HCT116 (cell line): ENCODE measurements around the gene TMCC1. TPM values are rescaled to one million over a fixed set of nuclear protein-coding genes. Genes with fewer than 3 reads are reported as not detected.

Source experiments
- ATAC-seq: fragments of 200-7000 bp; cut with Tn5 transposase; 2 replicates; pipeline ENCODE4 v1.9.1; 2020; ENCODE audit warnings: mild to moderate bottlenecking, moderate library complexity
- BruUV-seq: library from RNA; stranded (reverse); fragments of 400-500 nt; replicated peaks from 2 replicates; lab custom pipeline; 2021; lab: Mats Ljungman, UMichigan
- CTCF ChIA-PET: fragments of 300-600 bp; sonication (Branson Sonifier 250); formaldehyde crosslinking; loops from one replicate; lab custom pipeline; 2021; ENCODE audit warnings: antibody characterized with exemption; lab: Charles Lee
- POLR2A ChIA-PET: fragments of 300-600, 350-600 bp; sonication (Branson Sonifier 250); formaldehyde crosslinking; loops from one replicate; lab custom pipeline; 2021; ENCODE audit warnings: antibody characterized with exemption; lab: Charles Lee
- RAD21 ChIA-PET, 2 experiments: fragments of 300-600 bp; sonication (Branson Sonifier 250); formaldehyde crosslinking; loops; one replicate each; lab custom pipeline; 2023; ENCODE audit warnings: low total read pairs in 2 of 2; ENCODE audit not compliant: uncharacterized antibody in 2 of 2, unreplicated experiment in 2 of 2, low non-redundant PET in 1 of 2; lab: Charles Lee
- DNase-seq: peaks from one replicate; pipeline ENCODE4 v3.0.0-alpha.2; 2010; ENCODE audit warnings: low read depth, low spot score
- H2AFZ ChIP-seq: fragments of 200-600 bp; shearing (Covaris generic), sonication (generic); 2 replicates; pipeline ENCODE4 v1.6.1; 2017; ENCODE audit warnings: low read depth, mixed run types, mixed read lengths, antibody characterized with exemption, low read length; ENCODE audit not compliant: poor library complexity, severe bottlenecking
- H3K27ac ChIP-seq: 2 replicates; pipeline ENCODE4 v1.5.1; 2012; ENCODE audit warnings: low read depth, low read length
- H3K27me3 ChIP-seq: fragments of 200-600 bp; sonication (generic); 2 replicates; pipeline ENCODE4 v1.6.1; 2016; ENCODE audit warnings: mixed run types, low read length, mixed read lengths; ENCODE audit not compliant: insufficient read depth
- H3K36me3 ChIP-seq, 2 experiments: fragments of 200-500 bp in 1 of 2; fragments of 200-600 bp in 1 of 2; sonication (Bioruptor generic) in 1 of 2; sonication (generic) in 1 of 2; 2 replicates each; pipeline versions ENCODE4 v1.5.1 to v1.6.1; 2014 to 2016; ENCODE audit warnings: low read length in 2 of 2, inconsistent platforms in 1 of 2, mixed read lengths in 1 of 2, mixed run types in 1 of 2; ENCODE audit not compliant: insufficient read depth in 2 of 2, control insufficient read depth in 1 of 2
- H3K4me1 ChIP-seq, 2 experiments: fragments of 200-600 bp in 1 of 2; sonication (generic) in 1 of 2; 2 replicates each; pipeline versions ENCODE4 v1.5.1 to v1.6.1; 2012 to 2017; ENCODE audit warnings: low read length in 2 of 2, inconsistent platforms in 1 of 2, mild to moderate bottlenecking in 1 of 2, mixed read lengths in 1 of 2, mixed run types in 1 of 2, moderate library complexity in 1 of 2; ENCODE audit not compliant: insufficient read depth in 2 of 2, control insufficient read depth in 1 of 2
- H3K4me2 ChIP-seq: fragments of 200-600 bp; sonication (generic); 2 replicates; pipeline ENCODE4 v1.6.1; 2017; ENCODE audit warnings: mixed run types, low read length, mixed read lengths
- H3K4me3 ChIP-seq, 2 experiments: fragments of 200-600 bp in 1 of 2; sonication (generic) in 1 of 2; replicated peaks in 1 of 2; 2 replicates each; pipeline ENCODE4 v1.5.1; 2011 to 2016; ENCODE audit warnings: low read length in 2 of 2, control low read depth in 1 of 2, low read depth in 1 of 2, mild to moderate bottlenecking in 1 of 2, mixed read lengths in 1 of 2, mixed run types in 1 of 2
- H3K79me2 ChIP-seq: fragments of 200-600 bp; sonication (generic); 2 replicates; pipeline ENCODE4 v1.6.1; 2017; ENCODE audit warnings: mild to moderate bottlenecking, mixed run types, low read length, moderate library complexity, mixed read lengths; ENCODE audit not compliant: insufficient read depth
- H3K9ac ChIP-seq: fragments of 200-600 bp; sonication (generic); 2 replicates; pipeline ENCODE4 v1.6.1; 2016; ENCODE audit warnings: low read length, mixed read lengths
- H3K9me2 ChIP-seq: fragments of 200-600 bp; sonication (generic), shearing (Covaris generic); 2 replicates; pipeline ENCODE4 v1.6.1; 2017; ENCODE audit warnings: mixed run types, mild to moderate bottlenecking, moderate library complexity; ENCODE audit not compliant: insufficient read depth
- H3K9me3 ChIP-seq, 2 experiments: fragments of 200-500 bp in 1 of 2; fragments of 200-600 bp in 1 of 2; sonication (Bioruptor generic) in 1 of 2; sonication (generic) in 1 of 2; 2 replicates each; pipeline ENCODE4 v1.6.1; 2014 to 2017; ENCODE audit warnings: low read length in 2 of 2, mixed read lengths in 2 of 2, inconsistent platforms in 1 of 2, low read depth in 1 of 2, mild to moderate bottlenecking in 1 of 2, mixed run types in 1 of 2, moderate library complexity in 1 of 2; ENCODE audit not compliant: control insufficient read depth in 1 of 2, insufficient read depth in 1 of 2
- H4K20me1 ChIP-seq: fragments of 200-600 bp; sonication (generic), shearing (Covaris generic); 2 replicates; pipeline ENCODE4 v1.6.1; 2017; ENCODE audit warnings: mixed run types, mild to moderate bottlenecking, moderate library complexity; ENCODE audit not compliant: insufficient read depth
- CBX3 ChIP-seq: IDR thresholded peaks from 2 replicates; pipeline ENCODE4 v1.6.1; 2012; ENCODE audit warnings: low read depth
- CEBPB ChIP-seq: IDR thresholded peaks from 2 replicates; pipeline ENCODE4 v1.6.1; 2012; ENCODE audit warnings: low read depth
- EGR1 ChIP-seq: IDR thresholded peaks from 2 replicates; pipeline ENCODE4 v1.6.1; 2012; ENCODE audit warnings: low read depth
- ELF1 ChIP-seq: IDR thresholded peaks from 2 replicates; pipeline ENCODE4 v1.6.1; 2012; ENCODE audit warnings: low read depth, borderline replicate concordance
- EZH2 ChIP-seq: fragments of 200-600 bp; sonication (generic); IDR thresholded peaks from 2 replicates; pipeline ENCODE4 v1.6.1; 2017; ENCODE audit warnings: antibody characterized with exemption, mixed run types
- EZH2phosphoT487 ChIP-seq: fragments of 200-600 bp; IDR thresholded peaks from 2 replicates; pipeline ENCODE4 v1.6.1; 2018; ENCODE audit warnings: antibody characterized with exemption, borderline replicate concordance
- FOSL1 ChIP-seq: IDR thresholded peaks from 2 replicates; pipeline ENCODE4 v1.6.1; 2012; ENCODE audit warnings: low read depth
- JUND ChIP-seq: IDR thresholded peaks from 2 replicates; pipeline ENCODE4 v1.6.1; 2012
- POLR2A ChIP-seq: IDR thresholded peaks from 2 replicates; pipeline ENCODE4 v1.7.0; 2011; ENCODE audit warnings: borderline replicate concordance; ENCODE audit not compliant: insufficient read depth, insufficient read length; ENCODE audit errors: extremely low read depth
- POLR2AphosphoS5 ChIP-seq: IDR thresholded peaks from 2 replicates; pipeline ENCODE4 v1.6.1; 2011; ENCODE audit warnings: mild to moderate bottlenecking, low read depth, low read length, moderate library complexity
- RAD21 ChIP-seq: IDR thresholded peaks from 2 replicates; pipeline ENCODE4 v1.6.1; 2012; ENCODE audit warnings: low read depth, mild to moderate bottlenecking
- REST ChIP-seq: IDR thresholded peaks from 2 replicates; pipeline ENCODE4 v1.6.1; 2012; ENCODE audit warnings: low read depth
- SIN3A ChIP-seq: IDR thresholded peaks from 2 replicates; pipeline ENCODE4 v1.6.1; 2012; ENCODE audit warnings: low read depth
- SRF ChIP-seq: IDR thresholded peaks from 2 replicates; pipeline ENCODE4 v1.6.1; 2012; ENCODE audit warnings: low read depth
- TCF7L2 ChIP-seq: IDR thresholded peaks from 2 replicates; pipeline ENCODE4 v1.7.0; 2011; ENCODE audit warnings: borderline replicate concordance, inconsistent platforms; ENCODE audit not compliant: insufficient read depth, insufficient read length; ENCODE audit errors: extremely low read depth
- YY1 ChIP-seq: IDR thresholded peaks from 2 replicates; pipeline ENCODE4 v1.6.1; 2011; ENCODE audit warnings: low read length, low read depth, moderate library complexity, mild to moderate bottlenecking; ENCODE audit not compliant: insufficient replicate concordance; ENCODE audit errors: extremely low read depth
- ZBTB33 ChIP-seq: IDR thresholded peaks from 2 replicates; pipeline ENCODE4 v1.6.1; 2011; ENCODE audit warnings: mild to moderate bottlenecking, low read length, moderate library complexity; ENCODE audit not compliant: insufficient replicate concordance; ENCODE audit errors: extremely low read depth
- ZFX ChIP-seq: fragments of 450-650 bp; IDR thresholded peaks from 2 replicates; pipeline ENCODE4 v1.6.1; 2017
- intact Hi-C: fragments of 100-400 bp; cut with micrococcal nuclease; formaldehyde crosslinking; loops from 2 replicates; pipeline ENCODE4 v1.10.0; 2022
- total RNA-seq: library from RNA; stranded (reverse); gene quantifications from one replicate; pipeline ENCODE4 v1.2.1, GENCODE V29; 2021; ENCODE audit not compliant: unreplicated experiment
- TF ChIP-seq, protein P1 (sequence below), 3 experiments: fragments of 200-600 bp in 1 of 3; sonication (generic) in 1 of 3; IDR thresholded peaks in 2 of 3; conservative IDR thresholded peaks in 1 of 3; 2 replicates each; pipeline ENCODE4 v1.5.1; 2012 to 2017; ENCODE audit warnings: low read depth in 2 of 3, low read length in 2 of 3, antibody characterized with exemption in 1 of 3, borderline replicate concordance in 1 of 3, control low read depth in 1 of 3, mild to moderate bottlenecking in 1 of 3, mixed read lengths in 1 of 3, mixed run types in 1 of 3, moderate library complexity in 1 of 3; ENCODE audit not compliant: insufficient read depth in 1 of 3
- TF ChIP-seq, protein P2 (sequence below): IDR thresholded peaks from 2 replicates; pipeline ENCODE4 v1.6.1; 2012
- TF ChIP-seq, protein P3 (sequence below): IDR thresholded peaks from 2 replicates; pipeline ENCODE4 v1.6.1; 2012

TMCC1 gene
- total RNA-seq, 1 experiment from 2014 or later: 32.5 TPM

DNA sequence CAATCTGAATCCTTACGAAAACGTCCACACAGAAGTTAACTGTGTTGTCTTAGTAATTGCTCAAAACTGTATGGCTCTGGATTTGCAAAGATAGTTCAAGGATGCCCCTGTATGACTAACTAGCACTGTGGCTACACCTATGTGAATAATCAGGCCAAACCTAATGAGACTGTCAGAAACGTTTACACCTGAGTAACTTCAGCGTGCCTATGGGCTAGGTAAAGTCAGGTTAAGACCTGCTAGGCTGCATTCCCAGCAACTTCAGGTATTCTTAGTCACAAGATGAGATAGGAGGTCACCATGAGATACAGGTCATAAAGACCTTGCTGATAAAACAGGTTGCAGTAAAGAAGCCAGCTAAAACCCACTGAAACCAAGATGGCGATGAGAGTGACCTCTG is 199.3 kb downstream of the TMCC1 start:
- ChIA-PET CTCF (no interaction called here), RAD21 (no interaction called here), POLR2A (no interaction called here)
- Histone ChIP-seq H4K20me1 (no peaks in the 10 kb centered on the region), H3K9me3 (peaks cover 0 to 6% of the 10 kb centered on the region in 2 experiments; a peak in 3 of 4 replicates), H3K9me2 (no peaks in the 10 kb centered on the region), H3K27ac (no peak overlapping the region), H2AFZ (no peak overlapping the region), H3K9ac (no peak overlapping the region), H3K27me3 (no peaks in the 10 kb centered on the region), H3K36me3 (no peaks in the 10 kb centered on the region), H3K4me2 (peak overlapping the region; percentile 17; the same call in 1 of the 2 replicates), H3K4me1 (peaks cover 0 to 10% of the 10 kb centered on the region in 2 experiments; a peak in 1 of 4 replicates), H3K4me3 (no peak overlapping the region), H3K79me2 (0 out of 2 replicates have a peak, but pooled peaks cover 4% of the 10 kb centered on the region)
- intact Hi-C loops: no loop called here
- ATAC-seq (0 out of 2 replicates have a peak, but pooled peaks have one; percentile 42), DNase-seq (peak; percentile 18)
- no TSS peak for BruUV-seq
- TF ChIP-seq, protein P1, sequence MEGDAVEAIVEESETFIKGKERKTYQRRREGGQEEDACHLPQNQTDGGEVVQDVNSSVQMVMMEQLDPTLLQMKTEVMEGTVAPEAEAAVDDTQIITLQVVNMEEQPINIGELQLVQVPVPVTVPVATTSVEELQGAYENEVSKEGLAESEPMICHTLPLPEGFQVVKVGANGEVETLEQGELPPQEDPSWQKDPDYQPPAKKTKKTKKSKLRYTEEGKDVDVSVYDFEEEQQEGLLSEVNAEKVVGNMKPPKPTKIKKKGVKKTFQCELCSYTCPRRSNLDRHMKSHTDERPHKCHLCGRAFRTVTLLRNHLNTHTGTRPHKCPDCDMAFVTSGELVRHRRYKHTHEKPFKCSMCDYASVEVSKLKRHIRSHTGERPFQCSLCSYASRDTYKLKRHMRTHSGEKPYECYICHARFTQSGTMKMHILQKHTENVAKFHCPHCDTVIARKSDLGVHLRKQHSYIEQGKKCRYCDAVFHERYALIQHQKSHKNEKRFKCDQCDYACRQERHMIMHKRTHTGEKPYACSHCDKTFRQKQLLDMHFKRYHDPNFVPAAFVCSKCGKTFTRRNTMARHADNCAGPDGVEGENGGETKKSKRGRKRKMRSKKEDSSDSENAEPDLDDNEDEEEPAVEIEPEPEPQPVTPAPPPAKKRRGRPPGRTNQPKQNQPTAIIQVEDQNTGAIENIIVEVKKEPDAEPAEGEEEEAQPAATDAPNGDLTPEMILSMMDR (IDR thresholded peaks at IDR 0.05 in 2 of 3, conservative IDR thresholded peaks at IDR 0.05 in 1 of 3; ENCODE audit: borderline replicate concordance in 1 of 3, insufficient read depth in 1 of 3, low read depth in 2 of 3, low read length in 2 of 3): no peak
- no peak for TF ChIP-seq EZH2phosphoT487
- TF ChIP-seq ZFX: no peak
- TF ChIP-seq EZH2: no peak
- no peak for TF ChIP-seq POLR2A
- no peak for TF ChIP-seq SIN3A
- TF ChIP-seq ZBTB33: no peak
- TF ChIP-seq JUND: no peak
- no peak for TF ChIP-seq TCF7L2
- TF ChIP-seq, protein P2, sequence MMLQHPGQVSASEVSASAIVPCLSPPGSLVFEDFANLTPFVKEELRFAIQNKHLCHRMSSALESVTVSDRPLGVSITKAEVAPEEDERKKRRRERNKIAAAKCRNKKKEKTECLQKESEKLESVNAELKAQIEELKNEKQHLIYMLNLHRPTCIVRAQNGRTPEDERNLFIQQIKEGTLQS: no peak
- no peak for TF ChIP-seq CEBPB
- no peak for TF ChIP-seq EGR1
- peak; percentile 45; the same call in 1 of the 2 replicates for TF ChIP-seq CBX3
- no peak for TF ChIP-seq SRF
- no peak for TF ChIP-seq ELF1
- TF ChIP-seq FOSL1: 0 out of 2 replicates have a peak, but pooled peaks have one; percentile 37
- TF ChIP-seq, protein P3, sequence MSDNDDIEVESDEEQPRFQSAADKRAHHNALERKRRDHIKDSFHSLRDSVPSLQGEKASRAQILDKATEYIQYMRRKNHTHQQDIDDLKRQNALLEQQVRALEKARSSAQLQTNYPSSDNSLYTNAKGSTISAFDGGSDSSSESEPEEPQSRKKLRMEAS: no peak
- no peak for TF ChIP-seq REST
- no peak for TF ChIP-seq YY1
- TF ChIP-seq RAD21: no peak
- TF ChIP-seq POLR2AphosphoS5: no peak
